Measurements from ENCODE around the gene CREB1.

- TF ChIP-seq CTCF (IDR thresholded peaks at IDR 0.05), result no peak
- TF ChIP-seq POLR2A (IDR thresholded peaks at IDR 0.05), result no peak
Measured at GRCh38 chr2:207567671-207568070, 37.9 kb downstream of the CREB1 start.
